Parathyroid adenoma (tissue), 2 donors: ENCODE data around the gene SGIP1.
"Not testable (repeated sequence)": the region's sequence is repeated elsewhere in the genome, so short reads cannot be mapped to it uniquely, and the experiment has no call there.

Experiments used
- H2AFZ ChIP-seq: fragments of 300-600 bp; sonication (generic); one replicate; pipeline ENCODE4 v1.7.0; 2017; ENCODE audit warnings: antibody characterized with exemption, mild to moderate bottlenecking
- H3K27ac ChIP-seq: fragments of 300-600 bp; sonication (generic); one replicate; pipeline ENCODE4 v1.7.0; 2017
- H3K27me3 ChIP-seq: fragments of 300-600 bp; sonication (generic); one replicate; pipeline ENCODE4 v1.7.0; 2017; ENCODE audit warnings: low read length; ENCODE audit not compliant: control insufficient read depth, insufficient read depth
- H3K36me3 ChIP-seq: fragments of 300-600 bp; sonication (generic); one replicate; pipeline ENCODE4 v1.7.0; 2017; ENCODE audit warnings: low read length; ENCODE audit not compliant: control insufficient read depth, insufficient read depth
- H3K4me1 ChIP-seq: fragments of 300-600 bp; sonication (generic); one replicate; pipeline ENCODE4 v1.7.0; 2017; ENCODE audit warnings: control low read depth
- H3K4me2 ChIP-seq: fragments of 300-600 bp; sonication (generic); one replicate; pipeline ENCODE4 v1.7.0; 2017; ENCODE audit warnings: low read length
- H3K4me3 ChIP-seq: fragments of 300-600 bp; sonication (generic); one replicate; pipeline ENCODE4 v1.7.0; 2017; ENCODE audit warnings: low read depth, low read length
- H3K79me2 ChIP-seq: fragments of 300-600 bp; sonication (generic); one replicate; pipeline ENCODE4 v1.7.0; 2017; ENCODE audit warnings: control low read depth
- H3K9ac ChIP-seq: fragments of 300-600 bp; sonication (generic); one replicate; pipeline ENCODE4 v1.7.0; 2017; ENCODE audit warnings: mild to moderate bottlenecking
- H3K9me3 ChIP-seq: fragments of 300-600 bp; sonication (generic); one replicate; pipeline ENCODE4 v1.7.0; 2017; ENCODE audit warnings: low read length; ENCODE audit not compliant: control insufficient read depth
- TF ChIP-seq, protein P1 (sequence below): fragments of 300-600 bp; sonication (generic); IDR thresholded peaks from one replicate; pipeline ENCODE4 v1.7.0; 2017; ENCODE audit warnings: antibody characterized with exemption, mild to moderate bottlenecking
- donor health status: primary hyperparathyroidism.

SGIP1 gene

GRCh38 chr1:66730462-66730861 is 196.5 kb downstream of the SGIP1 start:
- Histone ChIP-seq H3K4me2 (no peak overlapping the region), H3K9me3 (no peaks in the 10 kb centered on the region), H3K4me3 (no peak overlapping the region), H3K9ac (no peak overlapping the region), H3K79me2 (no peaks in the 10 kb centered on the region), H2AFZ (no peak overlapping the region), H3K36me3 (no peaks in the 10 kb centered on the region), H3K27me3 (no peaks in the 10 kb centered on the region), H3K4me1 (no peaks in the 10 kb centered on the region), H3K27ac (no peak overlapping the region)
- TF ChIP-seq, protein P1, sequence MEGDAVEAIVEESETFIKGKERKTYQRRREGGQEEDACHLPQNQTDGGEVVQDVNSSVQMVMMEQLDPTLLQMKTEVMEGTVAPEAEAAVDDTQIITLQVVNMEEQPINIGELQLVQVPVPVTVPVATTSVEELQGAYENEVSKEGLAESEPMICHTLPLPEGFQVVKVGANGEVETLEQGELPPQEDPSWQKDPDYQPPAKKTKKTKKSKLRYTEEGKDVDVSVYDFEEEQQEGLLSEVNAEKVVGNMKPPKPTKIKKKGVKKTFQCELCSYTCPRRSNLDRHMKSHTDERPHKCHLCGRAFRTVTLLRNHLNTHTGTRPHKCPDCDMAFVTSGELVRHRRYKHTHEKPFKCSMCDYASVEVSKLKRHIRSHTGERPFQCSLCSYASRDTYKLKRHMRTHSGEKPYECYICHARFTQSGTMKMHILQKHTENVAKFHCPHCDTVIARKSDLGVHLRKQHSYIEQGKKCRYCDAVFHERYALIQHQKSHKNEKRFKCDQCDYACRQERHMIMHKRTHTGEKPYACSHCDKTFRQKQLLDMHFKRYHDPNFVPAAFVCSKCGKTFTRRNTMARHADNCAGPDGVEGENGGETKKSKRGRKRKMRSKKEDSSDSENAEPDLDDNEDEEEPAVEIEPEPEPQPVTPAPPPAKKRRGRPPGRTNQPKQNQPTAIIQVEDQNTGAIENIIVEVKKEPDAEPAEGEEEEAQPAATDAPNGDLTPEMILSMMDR: no peak

DNA sequence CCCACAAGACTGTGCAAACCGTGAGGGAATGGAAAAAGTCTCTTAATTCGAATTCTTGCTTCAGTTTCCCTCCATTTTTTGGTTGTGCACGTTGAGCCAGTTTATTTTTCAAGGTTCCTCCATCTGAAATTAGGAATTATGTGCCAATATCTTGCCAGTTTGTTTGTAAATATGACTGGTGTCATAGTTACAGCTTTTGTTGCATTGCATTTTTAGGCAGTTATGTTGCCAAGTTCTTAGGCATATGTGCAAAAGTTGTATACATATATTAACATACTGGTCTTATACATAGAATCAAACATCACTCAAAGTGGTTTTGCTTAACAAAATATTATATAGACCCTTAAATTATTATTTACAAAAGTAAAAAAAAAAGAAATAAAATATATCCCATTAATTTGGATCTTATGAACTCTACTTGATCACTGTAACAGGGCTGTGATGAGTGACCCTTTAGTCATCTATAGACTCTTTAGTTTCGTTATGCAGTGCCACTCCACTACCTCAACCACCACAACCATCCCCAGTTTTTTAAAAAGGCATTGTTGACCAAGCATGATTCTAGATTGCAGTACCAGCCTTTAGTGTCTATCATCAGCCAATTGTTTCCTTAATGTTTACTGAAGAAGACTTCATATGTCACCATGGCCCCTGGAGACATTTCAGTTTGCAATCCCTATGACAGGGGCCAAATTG is 197.4 kb downstream of the SGIP1 start:
- Histone ChIP-seq H3K27me3 (no peaks in the 10 kb centered on the region), H3K27ac (no peak overlapping the region), H3K9me3 (no peaks in the 10 kb centered on the region), H3K9ac (no peak overlapping the region), H3K4me2 (no peak overlapping the region), H3K79me2 (no peaks in the 10 kb centered on the region), H2AFZ (no peak overlapping the region), H3K4me1 (no peaks in the 10 kb centered on the region), H3K4me3 (no peak overlapping the region), H3K36me3 (no peaks in the 10 kb centered on the region)
- TF ChIP-seq, protein P1: no peak

- TF ChIP-seq, protein P1: no peak
- Histone ChIP-seq H3K9me3 (no peaks in the 10 kb centered on the region), H3K4me2 (no peak overlapping the region), H3K4me3 (no peak overlapping the region), H3K79me2 (no peaks in the 10 kb centered on the region), H3K9ac (no peak overlapping the region), H3K4me1 (no peaks in the 10 kb centered on the region), H3K36me3 (no peaks in the 10 kb centered on the region), H3K27ac (no peak overlapping the region), H3K27me3 (no peaks in the 10 kb centered on the region), H2AFZ (no peak overlapping the region)
Observed at GRCh38 chr1:66732407-66733166, 198.6 kb downstream of the SGIP1 start.

DNA sequence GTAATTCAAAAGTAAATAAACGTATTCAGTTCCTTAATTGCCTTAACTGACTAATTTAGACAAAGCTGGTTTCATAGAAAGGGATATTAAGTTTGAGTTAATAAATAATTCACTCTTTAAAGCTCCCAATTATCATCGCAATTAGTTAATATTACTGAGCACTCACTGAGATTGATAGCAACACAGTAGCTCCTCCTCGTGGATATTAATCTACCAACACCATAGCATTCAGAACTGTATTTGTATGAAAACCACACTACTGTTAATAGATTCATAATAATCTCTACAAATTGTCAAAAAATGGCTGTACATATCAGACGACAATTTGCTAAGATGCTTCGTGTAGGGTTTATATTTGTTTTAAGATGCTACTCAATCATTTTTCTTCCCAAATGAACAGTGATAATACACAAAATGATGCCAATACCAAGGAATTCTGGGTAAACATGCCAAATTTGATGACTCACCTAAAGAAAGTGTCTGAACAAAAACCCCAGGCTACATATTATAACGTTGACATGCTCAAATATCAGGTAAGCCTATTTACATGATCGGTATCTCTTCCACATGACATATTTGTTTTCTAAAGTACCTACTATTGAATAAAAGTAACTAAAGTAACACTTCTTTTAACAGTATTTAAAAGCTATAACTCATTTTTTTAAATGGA is 199.5 kb downstream of the SGIP1 start:
- no peaks in the 10 kb centered on the region for H3K4me1 ChIP-seq
- no peaks in the 10 kb centered on the region for H3K27me3 ChIP-seq
- TF ChIP-seq, protein P1: no peak
- no peaks in the 10 kb centered on the region for H3K79me2 ChIP-seq
- H3K9ac ChIP-seq: no peak overlapping the region
- no peak overlapping the region for H3K27ac ChIP-seq
- no peaks in the 10 kb centered on the region for H3K36me3 ChIP-seq
- H3K9me3 ChIP-seq: no peaks in the 10 kb centered on the region
- no peak overlapping the region for H2AFZ ChIP-seq
- H3K4me3 ChIP-seq: no peak overlapping the region
- H3K4me2 ChIP-seq: no peak overlapping the region

DNA sequence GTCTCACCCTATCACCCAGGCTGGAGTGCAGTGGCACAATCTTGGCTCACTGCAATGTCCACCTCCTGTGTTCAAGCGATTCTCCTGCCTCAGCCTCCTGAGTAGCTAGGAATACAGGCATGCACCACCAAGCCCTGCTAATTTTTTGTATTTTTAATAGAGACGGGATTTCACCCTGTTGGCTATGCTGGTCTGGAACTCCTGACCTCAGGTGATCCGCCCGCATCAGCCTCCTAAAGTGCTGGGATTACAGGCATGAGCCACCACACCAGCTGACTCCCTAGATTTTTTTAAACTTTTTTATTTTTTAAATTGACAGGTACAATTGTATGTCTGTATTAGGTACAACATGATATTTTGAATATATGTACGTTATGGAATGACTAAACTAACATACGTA is 200.6 kb downstream of the SGIP1 start:
- not testable (repeated sequence) for H3K36me3 ChIP-seq, H3K27me3 ChIP-seq, H3K4me2 ChIP-seq, H3K9me3 ChIP-seq, H3K4me1 ChIP-seq, H3K79me2 ChIP-seq, H2AFZ ChIP-seq, H3K27ac ChIP-seq, H3K4me3 ChIP-seq, H3K9ac ChIP-seq
